ENCODE data around the gene COASY. TPM values are rescaled to one million over a fixed set of nuclear protein-coding genes. Genes with fewer than 3 reads are reported as not detected.
A peak's percentile ranks its signal among the peaks of the same experiment; 100 is the strongest.
"Not testable (repeated sequence)": the region's sequence is repeated elsewhere in the genome, so short reads cannot be mapped to it uniquely, and the experiment has no call there.

The COASY gene
- polyA plus RNA-seq, 3 donors, result 62.1 to 66.7 (median 63.9) TPM

DNA sequence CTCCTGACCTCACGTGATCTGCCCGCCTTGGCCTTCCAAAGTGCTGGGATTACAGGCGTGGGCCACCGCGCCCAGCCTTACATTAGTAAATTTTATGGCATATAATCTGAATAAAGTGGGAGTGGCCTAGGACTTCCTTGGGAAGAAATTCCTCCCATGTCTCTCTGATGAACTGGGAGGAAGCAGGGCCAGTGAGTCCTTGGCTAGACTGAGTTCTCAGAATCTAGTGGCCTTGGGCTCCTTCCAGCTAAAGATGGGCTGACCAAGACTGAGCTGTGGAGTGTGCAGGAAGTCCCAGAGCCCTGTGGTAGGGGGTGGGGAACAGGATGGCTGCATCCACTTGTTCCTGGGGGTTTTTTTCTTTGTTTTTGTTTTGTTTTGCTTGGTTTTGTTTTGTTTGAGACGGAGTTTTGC is 35.9 kb upstream of the COASY start:
- DNase-seq, result no peak

DNA sequence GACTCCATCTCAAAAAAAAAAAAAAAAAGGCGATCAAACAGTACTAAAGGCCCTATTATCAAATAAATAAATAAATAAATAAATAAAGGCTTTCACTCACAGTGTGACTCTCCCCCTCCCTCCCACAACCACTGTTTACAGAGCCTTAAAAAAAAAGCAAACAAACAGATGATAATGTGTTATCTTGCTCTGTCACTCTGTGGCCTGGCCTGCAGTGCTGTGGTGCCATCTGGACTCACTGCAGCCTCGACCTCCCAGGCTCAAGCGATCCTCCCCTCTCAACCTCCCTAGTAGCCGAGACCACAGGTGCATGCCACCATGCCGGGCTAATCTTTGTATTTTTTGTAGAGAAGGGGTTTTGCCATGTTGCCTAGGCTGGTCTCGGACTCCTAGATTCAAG is 34.0 kb upstream of the COASY start:
- no peak for DNase-seq

- no peak for DNase-seq
Measured at GRCh38 chr17:42529061-42529460, 32.9 kb upstream of the COASY start.

- no peak for DNase-seq
Measured at GRCh38 chr17:42530952-42531454, 30.9 kb upstream of the COASY start.

DNA sequence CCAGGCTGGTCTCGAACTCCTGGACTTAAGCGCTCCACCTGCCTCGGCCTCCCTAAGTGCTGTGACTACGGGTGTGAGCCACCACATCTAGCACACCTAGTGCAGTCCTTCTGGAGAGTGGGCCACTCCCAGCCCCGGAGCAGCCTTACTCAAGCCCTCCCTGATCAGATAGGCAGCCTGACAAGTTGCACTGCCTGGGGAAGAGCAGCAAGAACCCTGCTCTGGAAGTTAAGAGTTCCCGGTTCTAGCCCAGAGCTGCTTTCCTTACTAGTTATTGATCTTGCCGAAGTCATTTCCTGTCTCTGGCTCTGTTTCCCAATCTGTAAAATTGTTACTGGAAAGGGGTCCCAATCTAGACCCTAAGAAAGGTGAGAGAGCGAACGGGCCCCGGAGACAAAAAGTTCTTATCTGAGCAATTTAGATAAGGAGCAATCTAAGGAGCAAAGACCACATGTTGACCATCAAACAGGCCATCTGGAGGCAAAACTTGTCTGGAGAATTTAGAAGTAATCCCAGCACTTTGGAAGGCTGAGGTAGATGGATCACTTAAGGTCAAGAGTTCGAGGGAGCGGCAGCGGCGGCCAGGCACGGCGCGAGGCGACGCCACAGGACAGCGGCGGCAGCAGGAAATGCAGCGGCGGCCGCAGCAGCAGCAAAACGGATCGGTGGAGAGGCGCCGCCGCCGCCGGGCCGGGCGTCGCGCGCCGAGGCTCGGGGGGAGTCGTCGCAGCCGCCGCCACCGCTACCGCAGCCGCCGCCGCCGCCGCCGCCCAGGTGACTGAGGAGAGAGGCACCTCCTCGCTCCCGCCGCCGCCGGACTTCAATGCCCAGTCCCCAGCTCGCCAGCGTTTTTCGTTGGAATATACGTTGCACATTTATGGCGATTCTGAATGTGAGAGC is 30.2 kb upstream of the COASY start:
- peak; percentile 51 for DNase-seq

- DNase-seq, result no peak
Measured at GRCh38 chr17:42535155-42536047, 26.5 kb upstream of the COASY start.

DNA sequence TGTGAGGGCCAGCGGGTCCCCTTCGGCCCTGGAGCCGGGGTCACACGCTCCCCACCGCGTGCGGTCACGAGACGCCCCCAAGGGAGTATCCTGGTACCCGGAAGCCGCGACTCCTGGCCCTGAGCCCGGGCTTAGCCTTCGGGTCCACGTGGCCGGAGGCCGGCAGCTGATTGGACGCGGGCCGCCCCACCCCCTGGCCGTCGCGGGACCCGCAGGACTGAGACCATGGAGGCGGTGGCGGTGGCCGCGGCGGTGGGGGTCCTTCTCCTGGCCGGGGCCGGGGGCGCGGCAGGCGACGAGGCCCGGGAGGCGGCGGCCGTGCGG is 25.9 kb upstream of the COASY start, which contains the start of gene NAGLU:
Gene NAGLU, plus strand, starts transcription at position 194 of the 324 bp plus-strand sequence. Its CDS starts 32 bp downstream, at position 226.
- peak; percentile 89 for DNase-seq

GRCh38 chr17:42536372-42537155 is 25.4 kb upstream of the COASY start:
- DNase-seq, result peak; percentile 62

DNA sequence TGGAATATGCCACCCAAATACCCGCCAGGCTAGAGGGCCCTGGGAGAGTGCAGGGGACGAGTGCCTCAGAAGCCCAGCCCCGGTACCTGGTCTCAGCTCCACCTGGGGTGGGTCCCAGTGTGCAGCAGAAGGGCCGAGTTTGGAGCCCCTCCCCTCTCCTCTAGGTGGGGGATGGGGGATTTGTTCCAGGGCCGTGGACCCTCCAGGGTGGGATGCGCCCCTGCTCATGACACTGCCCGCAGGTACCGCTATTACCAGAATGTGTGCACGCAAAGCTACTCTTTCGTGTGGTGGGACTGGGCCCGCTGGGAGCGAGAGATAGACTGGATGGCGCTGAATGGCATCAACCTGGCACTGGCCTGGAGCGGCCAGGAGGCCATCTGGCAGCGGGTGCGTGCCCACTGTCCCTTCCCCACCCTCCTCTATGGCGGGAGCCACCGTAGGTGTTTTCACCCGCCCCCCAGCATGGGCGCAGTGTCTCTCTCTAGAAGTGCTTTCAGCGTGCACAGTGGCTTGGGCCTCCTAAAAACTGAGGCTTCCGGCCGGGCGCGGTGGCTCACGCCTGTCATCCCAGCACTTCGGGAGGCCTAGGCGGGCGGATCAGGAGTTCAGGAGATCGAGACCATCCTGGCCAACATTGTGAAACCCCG is 24.7 kb upstream of the COASY start:
- DNase-seq, result no peak

DNA sequence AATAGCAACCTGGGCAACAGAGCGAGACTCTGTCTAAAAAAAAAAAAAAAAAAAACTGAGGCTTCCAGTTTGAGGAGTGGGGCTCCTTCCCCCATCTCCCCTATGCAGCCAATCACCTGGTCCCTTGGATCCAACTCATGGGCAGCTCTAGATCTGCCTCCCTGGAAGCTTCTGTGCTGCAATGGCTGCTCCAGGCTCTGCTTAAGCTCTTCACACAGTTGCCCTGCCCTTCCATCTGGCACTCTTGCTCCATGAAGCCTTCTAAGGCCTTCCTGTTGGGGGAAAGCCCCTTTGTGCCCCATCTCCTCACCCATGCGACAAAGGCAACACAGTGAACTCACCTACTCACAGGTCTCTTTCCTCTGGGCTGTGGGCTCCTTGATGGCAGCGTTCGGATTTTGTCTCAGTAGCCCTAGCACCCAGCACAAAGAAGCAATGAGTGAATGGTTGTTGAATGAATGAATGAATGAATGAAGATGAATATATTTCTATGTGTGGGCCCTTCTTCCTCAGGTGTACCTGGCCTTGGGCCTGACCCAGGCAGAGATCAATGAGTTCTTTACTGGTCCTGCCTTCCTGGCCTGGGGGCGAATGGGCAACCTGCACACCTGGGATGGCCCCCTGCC is 24.0 kb upstream of the COASY start:
- DNase-seq, result no peak

DNA sequence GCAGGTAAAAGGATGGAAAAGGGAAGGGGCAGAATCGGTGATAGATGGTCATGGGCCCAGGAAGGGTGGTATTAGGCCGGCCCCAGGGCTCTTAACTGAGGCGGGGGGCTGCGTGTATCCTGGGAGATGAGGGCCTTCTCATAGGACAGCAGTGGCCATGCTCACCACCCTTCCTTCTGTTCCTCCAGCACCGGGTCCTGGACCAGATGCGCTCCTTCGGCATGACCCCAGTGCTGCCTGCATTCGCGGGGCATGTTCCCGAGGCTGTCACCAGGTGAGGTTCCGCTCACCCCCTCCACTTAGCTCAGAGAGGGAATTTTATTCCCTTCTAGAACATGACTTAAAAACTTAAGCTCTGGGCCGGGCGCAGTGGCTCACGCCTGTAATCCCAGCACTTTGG is 23.5 kb upstream of the COASY start:
- DNase-seq, result no peak

GRCh38 chr17:42540558-42540957 is 21.4 kb upstream of the COASY start:
- not testable (repeated sequence) for DNase-seq

GRCh38 chr17:42541041-42541833 is 20.7 kb upstream of the COASY start:
- DNase-seq, result no peak

- no peak for DNase-seq
Measured at GRCh38 chr17:42543190-42544079, 18.5 kb upstream of the COASY start.

DNA sequence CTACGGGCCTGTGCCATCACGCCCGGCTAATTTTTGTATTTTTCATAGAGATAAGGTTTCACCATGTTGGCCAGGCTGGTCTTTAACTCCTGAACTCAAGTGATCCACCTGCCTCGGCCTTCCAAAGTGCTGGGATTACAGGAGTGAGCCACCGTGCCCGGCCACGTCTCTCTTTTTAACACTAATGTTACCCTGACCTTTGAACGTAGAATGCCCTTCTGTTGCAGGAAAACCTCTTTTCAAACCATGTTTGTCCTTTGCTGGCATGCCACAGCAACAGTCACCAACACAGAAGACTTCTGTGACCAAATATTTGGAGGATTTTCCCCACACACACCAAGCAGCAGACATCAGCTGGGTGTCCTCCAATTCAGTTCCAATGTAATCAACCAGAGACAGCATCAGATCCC is 17.1 kb upstream of the COASY start:
- no peak for DNase-seq

GRCh38 chr17:42545755-42546505 is 16.0 kb upstream of the COASY start:
- DNase-seq, result not testable (repeated sequence)

GRCh38 chr17:42547001-42547461 is 14.9 kb upstream of the COASY start:
- no peak for DNase-seq

- no peak for DNase-seq
Measured at GRCh38 chr17:42547698-42548069, 14.3 kb upstream of the COASY start.
